Neural crest cell (in vitro differentiated cells): ENCODE measurements around the gene MYLK4. TPM values are rescaled to one million over a fixed set of nuclear protein-coding genes. Genes with fewer than 3 reads are reported as not detected.

Experiments
- DNase-seq: peaks from one replicate; pipeline ENCODE4 v3.0.0; 2021; ENCODE audit warnings: low read depth, mixed read lengths, low spot score
- H3K27ac Mint-ChIP-seq: one replicate; pipeline ENCODE4 v1.8.0; 2021; ENCODE audit warnings: mild to moderate bottlenecking, mixed read lengths; ENCODE audit not compliant: unreplicated experiment
- H3K27me3 Mint-ChIP-seq: 2 replicates; pipeline ENCODE4 v1.8.0; 2021; ENCODE audit warnings: low read depth, mild to moderate bottlenecking, mixed read lengths
- H3K36me3 Mint-ChIP-seq: 2 replicates; pipeline ENCODE4 v1.8.0; 2021; ENCODE audit warnings: low read depth, mild to moderate bottlenecking, mixed read lengths
- H3K4me1 Mint-ChIP-seq: 2 replicates; pipeline ENCODE4 v1.8.0; 2021; ENCODE audit warnings: mixed read lengths
- H3K4me3 Mint-ChIP-seq: one replicate; pipeline ENCODE4 v1.8.0; 2021; ENCODE audit warnings: mild to moderate bottlenecking, mixed read lengths
- H3K9me3 Mint-ChIP-seq: 2 replicates; pipeline ENCODE4 v1.8.0; 2021; ENCODE audit warnings: mixed read lengths
- CTCF ChIP-seq: fragments of 200-600 bp; sonication (generic); conservative IDR thresholded peaks from 2 replicates; pipeline ENCODE4 v1.5.0; 2021; ENCODE audit warnings: antibody characterized with exemption, mild to moderate bottlenecking
- total RNA-seq: library from RNA; stranded (reverse); gene quantifications from 2 replicates; pipeline ENCODE4 v1.2.1, GENCODE V29; 2021

The MYLK4 gene
- total RNA-seq, 1 donor from 2014 or later, result 0.96 TPM

GRCh38 chr6:2751871-2752270, 1.1 kb upstream of the MYLK4 start:
- TF ChIP-seq CTCF, result no peak
- H3K27ac Mint-ChIP-seq, result no peak overlapping the region
- H3K9me3 Mint-ChIP-seq, result no peaks in the 10 kb centered on the region
- no peak overlapping the region for H3K4me3 Mint-ChIP-seq
- H3K36me3 Mint-ChIP-seq, result no peaks in the 10 kb centered on the region
- no peak for DNase-seq
- peaks cover 13% of the 10 kb centered on the region for H3K4me1 Mint-ChIP-seq
- peaks cover 33% of the 10 kb centered on the region for H3K27me3 Mint-ChIP-seq

GRCh38 chr6:2749969-2750600, 637 bp downstream of the MYLK4 start:
- Mint-ChIP-seq H3K36me3 (no peaks in the 10 kb centered on the region), H3K4me1 (peaks cover 18% of the 10 kb centered on the region), H3K27me3 (peaks cover 25% of the 10 kb centered on the region), H3K4me3 (no peak overlapping the region), H3K9me3 (no peaks in the 10 kb centered on the region), H3K27ac (no peak overlapping the region)
- peak; percentile 96 for TF ChIP-seq CTCF
- peak; percentile 71 for DNase-seq

- H3K36me3 Mint-ChIP-seq, result no peaks in the 10 kb centered on the region
- no peaks in the 10 kb centered on the region for H3K9me3 Mint-ChIP-seq
- TF ChIP-seq CTCF, result no peak
- no peak overlapping the region for H3K4me3 Mint-ChIP-seq
- DNase-seq, result no peak
- H3K27me3 Mint-ChIP-seq, result peaks cover 38% of the 10 kb centered on the region
- peaks cover 10% of the 10 kb centered on the region for H3K4me1 Mint-ChIP-seq
- no peak overlapping the region for H3K27ac Mint-ChIP-seq
Observed at GRCh38 chr6:2748183-2748582, 2.5 kb downstream of the MYLK4 start.

GRCh38 chr6:2746557-2747061, 4.1 kb downstream of the MYLK4 start:
- no peaks in the 10 kb centered on the region for H3K36me3 Mint-ChIP-seq
- H3K27me3 Mint-ChIP-seq, result peaks cover 35% of the 10 kb centered on the region
- H3K4me3 Mint-ChIP-seq, result no peak overlapping the region
- no peak for TF ChIP-seq CTCF
- no peak overlapping the region for H3K27ac Mint-ChIP-seq
- DNase-seq, result no peak
- H3K4me1 Mint-ChIP-seq, result peaks cover 9% of the 10 kb centered on the region
- H3K9me3 Mint-ChIP-seq, result no peaks in the 10 kb centered on the region

GRCh38 chr6:2745246-2745645, 5.5 kb downstream of the MYLK4 start:
- TF ChIP-seq CTCF, result no peak
- H3K4me1 Mint-ChIP-seq, result peaks cover 9% of the 10 kb centered on the region
- H3K4me3 Mint-ChIP-seq, result no peak overlapping the region
- peaks cover 30% of the 10 kb centered on the region for H3K27me3 Mint-ChIP-seq
- H3K27ac Mint-ChIP-seq, result no peak overlapping the region
- no peaks in the 10 kb centered on the region for H3K36me3 Mint-ChIP-seq
- no peak for DNase-seq
- H3K9me3 Mint-ChIP-seq, result no peaks in the 10 kb centered on the region
